ENCODE data around the gene ALKBH1. TPM values are rescaled to one million over a fixed set of nuclear protein-coding genes. Genes with fewer than 3 reads are reported as not detected.
"Not testable (repeated sequence)": the region's sequence is repeated elsewhere in the genome, so short reads cannot be mapped to it uniquely, and the experiment has no call there.

ALKBH1 gene
- total and polyA plus RNA-seq, 2 of the 13 experiments (the other 11 are each of a cell fraction or from before 2014, with no cell fraction given): 12.5 to 14.3 TPM

DNA sequence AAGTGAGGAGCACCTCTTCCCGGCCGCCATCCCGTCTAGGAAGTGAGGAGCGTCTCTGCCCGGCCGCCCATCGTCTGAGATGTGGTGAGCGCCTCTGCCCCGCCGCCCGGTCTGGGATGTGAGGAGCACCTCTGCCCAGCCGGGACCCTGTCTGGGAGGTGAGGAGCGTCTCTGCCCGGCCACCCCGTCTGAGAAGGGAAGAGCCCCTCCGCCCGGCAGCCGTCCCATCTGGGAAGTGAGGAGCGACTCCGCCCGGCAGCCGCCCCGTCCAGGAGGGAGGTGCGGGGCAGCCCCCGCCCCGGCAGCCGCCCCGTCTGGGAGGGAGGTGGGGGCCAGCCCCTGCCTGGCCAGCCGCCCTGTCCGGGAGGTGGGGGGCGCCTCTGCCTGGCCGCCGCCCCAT, 39.6 kb upstream of the ALKBH1 start:
- POLR2A ChIA-PET; H3K4me3 ChIP-seq (replicated peaks in 1 of 3; ENCODE audit: insufficient read depth in 1 of 3, low read depth in 2 of 3, low read length in 3 of 3); H3K27me3 ChIP-seq (ENCODE audit: control insufficient read depth in 1 of 2, insufficient read depth in 2 of 2, low read length in 2 of 2); H3K4me2 ChIP-seq (ENCODE audit: low read depth, low read length); H3K79me2 ChIP-seq (ENCODE audit: insufficient read depth, low read length); H2AFZ ChIP-seq (ENCODE audit: low read length); CTCF ChIA-PET (ENCODE audit: low intra/inter-chr PET ratio, low total read pairs); H3K4me1 ChIP-seq (ENCODE audit: insufficient read depth, low read length); intact Hi-C loops (cut with micrococcal nuclease; ENCODE audit: unreplicated experiment); BruUV-seq (replicated peaks); H3K27ac ChIP-seq (ENCODE audit: extremely low read length, insufficient read depth, low read length); H3K9ac ChIP-seq (ENCODE audit: insufficient read depth, low read depth, low read length); H3K9me3 ChIP-seq (ENCODE audit: low read length); ATAC-seq; H4K20me1 ChIP-seq (ENCODE audit: insufficient read depth, low read length); FAIRE-seq; DNase-seq (ENCODE audit: low spot score); in situ Hi-C loops (cut with HindIII; ENCODE audit: extremely low pct_ligation_motif_present, low pct_unique_long_range_greater_than_20kb): not testable (repeated sequence)
- 97% methylated on average over 27 of the region's 33 CpGs for WGBS (ENCODE audit: low lambda C conversion rate)
- H3K36me3 ChIP-seq (replicated peaks in 1 of 2; ENCODE audit: control insufficient read depth in 1 of 2, insufficient read depth in 2 of 2, low read length in 2 of 2): peaks cover 13 to 58% of the 10 kb centered on the region in 2 experiments; a peak in 4 of 5 replicates

GRCh38 chr14:77746064-77746702, 38.4 kb upstream of the ALKBH1 start:
- in situ Hi-C loops (cut with HindIII; ENCODE audit: extremely low pct_ligation_motif_present, low pct_unique_long_range_greater_than_20kb): no loop called here
- peaks cover 3% of the 10 kb centered on the region for H3K79me2 ChIP-seq (ENCODE audit: insufficient read depth, low read length)
- no peak overlapping the region for H3K9ac ChIP-seq (ENCODE audit: insufficient read depth, low read depth, low read length)
- ATAC-seq (no peak), FAIRE-seq (no peak), DNase-seq (ENCODE audit: low spot score) (no peak)
- no peaks in the 10 kb centered on the region for H3K27me3 ChIP-seq (ENCODE audit: control insufficient read depth in 1 of 2, insufficient read depth in 2 of 2, low read length in 2 of 2)
- no peaks in the 10 kb centered on the region for H3K4me1 ChIP-seq (ENCODE audit: insufficient read depth, low read length)
- 94% methylated on average over 4 of the region's 4 CpGs for WGBS (ENCODE audit: low lambda C conversion rate)
- POLR2A ChIA-PET: no interaction called here
- H2AFZ ChIP-seq (ENCODE audit: low read length): no peak overlapping the region
- H3K9me3 ChIP-seq (ENCODE audit: low read length): no peaks in the 10 kb centered on the region
- no peak overlapping the region for H3K4me3 ChIP-seq (replicated peaks in 1 of 3; ENCODE audit: insufficient read depth in 1 of 3, low read depth in 2 of 3, low read length in 3 of 3)
- intact Hi-C loops (cut with micrococcal nuclease; ENCODE audit: unreplicated experiment): no loop called here
- H4K20me1 ChIP-seq (ENCODE audit: insufficient read depth, low read length): no peaks in the 10 kb centered on the region
- no peak overlapping the region for H3K27ac ChIP-seq (ENCODE audit: extremely low read length, insufficient read depth, low read length)
- no peak overlapping the region for H3K4me2 ChIP-seq (ENCODE audit: low read depth, low read length)
- BruUV-seq (replicated peaks): no TSS peak
- H3K36me3 ChIP-seq (replicated peaks in 1 of 2; ENCODE audit: control insufficient read depth in 1 of 2, insufficient read depth in 2 of 2, low read length in 2 of 2): peaks cover 11 to 60% of the 10 kb centered on the region in 2 experiments; a peak in 4 of 5 replicates
- CTCF ChIA-PET (ENCODE audit: low intra/inter-chr PET ratio, low total read pairs): no interaction called here
- TF ChIP-seq NKX3-1 (CRISPR knock-in tag; IDR thresholded peaks at IDR 0.05) (no peak), HDAC1 (CRISPR knock-in tag; IDR thresholded peaks at IDR 0.05) (no peak), NCOR1 (IDR thresholded peaks at IDR 0.05; ENCODE audit: borderline replicate concordance, low read length) (no peak), DZIP1 (CRISPR knock-in tag; IDR thresholded peaks at IDR 0.05) (no peak), MYNN (CRISPR knock-in tag; IDR thresholded peaks at IDR 0.05; ENCODE audit: low read depth) (no peak), ZNF33B (CRISPR knock-in tag; IDR thresholded peaks at IDR 0.05) (no peak), PRMT3 (CRISPR knock-in tag; IDR thresholded peaks at IDR 0.05; ENCODE audit: borderline replicate concordance, low read depth) (no peak), MZF1 (CRISPR knock-in tag; IDR thresholded peaks at IDR 0.05; ENCODE audit: borderline replicate concordance) (no peak), SATB2 (CRISPR knock-in tag; IDR thresholded peaks at IDR 0.05) (no peak), ARID2 (CRISPR knock-in tag; IDR thresholded peaks at IDR 0.05; ENCODE audit: borderline replicate concordance) (no peak), NCOA5 (CRISPR knock-in tag; IDR thresholded peaks at IDR 0.05) (no peak), ZNF382 (CRISPR knock-in tag; IDR thresholded peaks at IDR 0.05; ENCODE audit: borderline replicate concordance) (no peak)
- TF ChIP-seq, protein P1, sequence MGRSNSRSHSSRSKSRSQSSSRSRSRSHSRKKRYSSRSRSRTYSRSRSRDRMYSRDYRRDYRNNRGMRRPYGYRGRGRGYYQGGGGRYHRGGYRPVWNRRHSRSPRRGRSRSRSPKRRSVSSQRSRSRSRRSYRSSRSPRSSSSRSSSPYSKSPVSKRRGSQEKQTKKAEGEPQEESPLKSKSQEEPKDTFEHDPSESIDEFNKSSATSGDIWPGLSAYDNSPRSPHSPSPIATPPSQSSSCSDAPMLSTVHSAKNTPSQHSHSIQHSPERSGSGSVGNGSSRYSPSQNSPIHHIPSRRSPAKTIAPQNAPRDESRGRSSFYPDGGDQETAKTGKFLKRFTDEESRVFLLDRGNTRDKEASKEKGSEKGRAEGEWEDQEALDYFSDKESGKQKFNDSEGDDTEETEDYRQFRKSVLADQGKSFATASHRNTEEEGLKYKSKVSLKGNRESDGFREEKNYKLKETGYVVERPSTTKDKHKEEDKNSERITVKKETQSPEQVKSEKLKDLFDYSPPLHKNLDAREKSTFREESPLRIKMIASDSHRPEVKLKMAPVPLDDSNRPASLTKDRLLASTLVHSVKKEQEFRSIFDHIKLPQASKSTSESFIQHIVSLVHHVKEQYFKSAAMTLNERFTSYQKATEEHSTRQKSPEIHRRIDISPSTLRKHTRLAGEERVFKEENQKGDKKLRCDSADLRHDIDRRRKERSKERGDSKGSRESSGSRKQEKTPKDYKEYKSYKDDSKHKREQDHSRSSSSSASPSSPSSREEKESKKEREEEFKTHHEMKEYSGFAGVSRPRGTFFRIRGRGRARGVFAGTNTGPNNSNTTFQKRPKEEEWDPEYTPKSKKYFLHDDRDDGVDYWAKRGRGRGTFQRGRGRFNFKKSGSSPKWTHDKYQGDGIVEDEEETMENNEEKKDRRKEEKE (IDR thresholded peaks at IDR 0.05): no peak
